Pulmonary artery endothelial cell (primary cell): ENCODE data around the gene RIN3. TPM values are rescaled to one million over a fixed set of nuclear protein-coding genes. Genes with fewer than 3 reads are reported as not detected.

Experiments used
- DNase-seq: peaks from one replicate; pipeline ENCODE4 v3.0.0-alpha.2; 2011; ENCODE audit warnings: low read depth, low spot score
- total RNA-seq: library from RNA; depleted of rRNA; stranded (reverse); fragments of >200 nt; gene quantifications from 2 replicates; pipeline ENCODE4 v1.2.3, GENCODE V29; 2014

The RIN3 gene
- total RNA-seq, 1 donor from 2014 or later: 2.7 TPM

GRCh38 chr14:92575748-92576303 is 62.2 kb downstream of the RIN3 start:
- no peak for DNase-seq

GRCh38 chr14:92577321-92577742 is 63.8 kb downstream of the RIN3 start:
- DNase-seq: no peak

- no peak for DNase-seq
These were observed 64.9 kb downstream of the RIN3 start for GRCh38 chr14:92578511-92578910.

- no peak for DNase-seq
These were observed 65.8 kb downstream of the RIN3 start for GRCh38 chr14:92579244-92579936.

- no peak for DNase-seq
These were observed 67.6 kb downstream of the RIN3 start for GRCh38 chr14:92581206-92581605.

GRCh38 chr14:92581966-92582566 is 68.5 kb downstream of the RIN3 start:
- DNase-seq: no peak

- DNase-seq: no peak
These were observed 69.3 kb downstream of the RIN3 start for GRCh38 chr14:92582706-92583452.

GRCh38 chr14:92584220-92584619 is 70.6 kb downstream of the RIN3 start:
- no peak for DNase-seq

GRCh38 chr14:92584816-92585215 is 71.2 kb downstream of the RIN3 start:
- DNase-seq: no peak

GRCh38 chr14:92585981-92586937 is 72.7 kb downstream of the RIN3 start:
- DNase-seq: peak; percentile 41

- no peak for DNase-seq
These were observed 73.5 kb downstream of the RIN3 start for GRCh38 chr14:92586963-92587699.

GRCh38 chr14:92587700-92588085 is 74.1 kb downstream of the RIN3 start:
- DNase-seq: no peak

GRCh38 chr14:92589213-92589852 is 75.8 kb downstream of the RIN3 start:
- no peak for DNase-seq

- no peak for DNase-seq
These were observed 76.6 kb downstream of the RIN3 start for GRCh38 chr14:92590176-92590575.

- no peak for DNase-seq
These were observed 77.4 kb downstream of the RIN3 start for GRCh38 chr14:92590941-92591340.

GRCh38 chr14:92591346-92591745 is 77.8 kb downstream of the RIN3 start:
- DNase-seq: no peak

GRCh38 chr14:92595267-92595666 is 81.7 kb downstream of the RIN3 start:
- DNase-seq: no peak

- DNase-seq: no peak
These were observed 82.8 kb downstream of the RIN3 start for GRCh38 chr14:92596331-92596907.
